ENCODE results near the gene NDUFS7. TPM values are rescaled to one million over a fixed set of nuclear protein-coding genes. Genes with fewer than 3 reads are reported as not detected.

Gene NDUFS7
- total and polyA plus RNA-seq, 12 donors = 4.7 to 286 (median 148) TPM

DNA sequence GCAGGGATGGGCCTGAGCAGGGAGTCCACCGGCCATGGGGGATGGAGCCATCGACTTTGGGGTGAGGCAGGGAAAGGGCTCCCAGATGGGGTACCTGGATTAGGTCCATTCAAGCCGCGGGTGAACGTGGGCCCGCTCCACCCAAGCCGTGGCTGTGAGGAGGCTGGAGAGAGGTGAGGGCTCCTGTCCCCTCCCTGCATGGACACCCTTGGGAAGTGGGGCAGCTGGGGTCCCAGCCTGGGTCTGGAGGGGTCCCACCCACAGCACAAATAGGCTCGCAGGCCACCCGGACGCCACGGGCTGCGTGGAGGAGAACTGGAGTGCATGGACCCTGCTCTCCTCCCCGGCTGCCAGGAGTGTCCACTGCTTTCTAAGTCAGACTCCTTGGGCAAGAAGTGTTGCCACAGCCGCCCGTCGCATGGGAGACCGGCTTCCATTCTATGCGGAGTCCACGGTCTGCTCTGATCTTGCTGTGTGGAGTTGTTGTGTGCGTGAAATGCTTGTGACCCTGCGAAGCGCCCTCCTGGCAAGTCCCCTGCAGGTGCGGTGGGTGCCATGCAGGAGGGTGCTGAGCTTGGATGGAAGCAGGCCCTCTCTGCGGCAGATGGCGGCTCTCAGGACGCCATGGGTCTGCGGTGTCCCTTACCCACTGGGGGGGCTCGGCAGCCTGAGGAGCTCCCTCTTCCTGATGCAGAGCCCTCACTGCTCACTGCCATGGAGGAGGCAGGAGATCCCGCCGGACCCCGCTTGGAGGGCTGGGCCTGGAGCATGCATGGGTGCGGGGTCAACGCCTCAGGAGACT is 25.7 kb downstream of the NDUFS7 start:
- H3K27ac ChIP-seq = peak overlapping the region; percentile 40 to 99 (median 94)

DNA sequence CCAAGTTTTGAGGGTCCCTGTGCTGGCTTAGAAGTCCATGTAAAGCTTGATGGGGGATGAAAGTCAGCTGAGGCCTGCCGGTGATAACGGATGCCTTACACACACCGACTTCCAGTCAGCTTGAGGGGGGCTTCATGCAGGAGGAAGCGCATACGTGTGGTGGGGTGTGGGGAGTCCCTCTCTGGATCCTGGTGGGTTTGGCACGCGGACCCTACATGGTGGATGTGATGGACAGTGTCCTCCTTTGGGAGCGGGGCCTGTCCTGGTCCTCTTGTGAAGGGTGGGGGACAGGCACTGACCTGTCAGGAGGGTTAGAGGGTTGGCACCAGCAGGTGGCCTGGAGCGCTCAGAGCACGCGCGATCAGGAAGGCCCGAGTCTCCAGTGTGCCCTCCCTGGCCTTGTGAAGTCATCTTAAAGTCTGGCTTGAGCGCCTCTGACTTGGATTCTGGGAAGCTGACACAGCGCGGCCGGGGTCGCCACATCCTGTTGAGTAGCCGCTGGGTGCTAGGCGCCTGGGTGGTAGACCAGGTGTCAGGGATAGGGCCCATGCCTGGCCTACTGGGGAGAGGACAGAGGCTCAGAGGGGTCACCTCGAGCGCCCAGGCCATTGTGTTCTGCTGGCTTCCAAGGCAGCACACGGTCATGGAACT is 26.6 kb downstream of the NDUFS7 start:
- intact Hi-C loops (cut with DNase I) = no loop called here
- Histone ChIP-seq H3K4me1 (replicated peaks in 1 of 2) (peaks cover 34 to 48% of the 10 kb centered on the region in 2 donors), H3K9me3 (replicated peaks in 1 of 3) (no peaks in the 10 kb centered on the region), H3K4me3 (peak overlapping the region in 1 of 4 donors; percentile 99), H3K27me3 (no peaks in the 10 kb centered on the region), H3K36me3 (replicated peaks in 1 of 2) (peaks cover 0 to 12% of the 10 kb centered on the region in 2 donors), H3K27ac (peak overlapping the region in 4 of 5 donors; percentile 62 to 99 (median 94))
- TF ChIP-seq POLR2A (IDR thresholded peaks at IDR 0.05) (no peak), CTCF (IDR thresholded peaks at IDR 0.05) (no peak)
- DNase-seq = peak in 5 of 7 donors; percentile 58 to 78 (median 63)
- 46 to 64% (median 54%) methylated on average over 5 to 23 of the region's 23 CpGs for WGBS, 4 donors

More for the DNA sequence above, 25.7 kb downstream of the NDUFS7 start:
- H3K9me3 ChIP-seq (replicated peaks in 1 of 3) = no peaks in the 10 kb centered on the region
- H3K4me1 ChIP-seq (replicated peaks in 1 of 2) = peaks cover 28 to 43% of the 10 kb centered on the region in 2 donors
- intact Hi-C loops (cut with DNase I) = no loop called here
- H3K36me3 ChIP-seq (replicated peaks in 1 of 2) = peaks cover 0 to 12% of the 10 kb centered on the region in 2 donors
- peak in 1 of 7 donors; percentile 54 for DNase-seq
- no peak for TF ChIP-seq CTCF (IDR thresholded peaks at IDR 0.05)
- no peak for TF ChIP-seq POLR2A (IDR thresholded peaks at IDR 0.05)
- H3K4me3 ChIP-seq = peak overlapping the region in 3 of 4 donors; percentile 13 to 99 (median 79)
- 26 to 100% (median 43%) methylated on average over 1 to 33 of the region's 33 CpGs for WGBS, 4 donors
- H3K27me3 ChIP-seq = no peaks in the 10 kb centered on the region

DNA sequence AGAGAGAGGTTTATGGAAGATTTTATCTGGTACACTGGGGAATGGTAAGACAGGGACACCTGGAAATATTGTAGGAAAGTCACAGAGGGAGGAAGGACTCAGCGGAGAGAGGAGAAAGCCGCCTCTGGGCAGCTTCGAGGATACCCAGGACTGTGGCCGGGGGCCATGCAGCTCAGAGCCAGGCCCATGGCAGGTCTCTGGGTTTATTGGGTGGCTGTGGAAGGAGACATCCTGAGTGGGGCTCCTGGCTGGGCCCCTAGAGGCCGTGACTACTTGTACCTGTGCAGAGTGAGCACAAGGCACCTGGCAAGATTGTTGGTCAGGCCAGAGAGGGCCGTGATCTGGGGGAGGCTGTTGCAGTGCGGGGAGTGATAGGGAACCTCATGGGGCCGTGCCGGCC is 27.1 kb downstream of the NDUFS7 start:
- WGBS, 4 donors = 60 to 74% (median 72%) methylated on average over 6 to 9 of the region's 9 CpGs
- DNase-seq = no peak
- intact Hi-C loops (cut with DNase I) = no loop called here
- TF ChIP-seq CTCF (IDR thresholded peaks at IDR 0.05) = no peak
- no peak for TF ChIP-seq POLR2A (IDR thresholded peaks at IDR 0.05)
- Histone ChIP-seq H3K9me3 (replicated peaks in 1 of 3) (no peaks in the 10 kb centered on the region), H3K27ac (peak overlapping the region; percentile 62 to 99 (median 94)), H3K4me1 (replicated peaks in 1 of 2) (peaks cover 39 to 53% of the 10 kb centered on the region in 2 donors), H3K4me3 (no peak overlapping the region), H3K36me3 (replicated peaks in 1 of 2) (peaks cover 0 to 12% of the 10 kb centered on the region in 2 donors), H3K27me3 (no peaks in the 10 kb centered on the region)
